GM18873 (cell line): ENCODE data around the gene CCDC40.
"Not testable (repeated sequence)": the region's sequence is repeated elsewhere in the genome, so short reads cannot be mapped to it uniquely, and the experiment has no call there.

Experiments used
- ATAC-seq: cut with Tn5 transposase; IDR thresholded peaks from one replicate; pipeline ENCODE4 v1.9.1; 2021; ENCODE audit warnings: mild to moderate bottlenecking, moderate library complexity, moderate number of reproducible peaks; ENCODE audit not compliant: unreplicated experiment, low FRiP score

CCDC40 gene

DNA sequence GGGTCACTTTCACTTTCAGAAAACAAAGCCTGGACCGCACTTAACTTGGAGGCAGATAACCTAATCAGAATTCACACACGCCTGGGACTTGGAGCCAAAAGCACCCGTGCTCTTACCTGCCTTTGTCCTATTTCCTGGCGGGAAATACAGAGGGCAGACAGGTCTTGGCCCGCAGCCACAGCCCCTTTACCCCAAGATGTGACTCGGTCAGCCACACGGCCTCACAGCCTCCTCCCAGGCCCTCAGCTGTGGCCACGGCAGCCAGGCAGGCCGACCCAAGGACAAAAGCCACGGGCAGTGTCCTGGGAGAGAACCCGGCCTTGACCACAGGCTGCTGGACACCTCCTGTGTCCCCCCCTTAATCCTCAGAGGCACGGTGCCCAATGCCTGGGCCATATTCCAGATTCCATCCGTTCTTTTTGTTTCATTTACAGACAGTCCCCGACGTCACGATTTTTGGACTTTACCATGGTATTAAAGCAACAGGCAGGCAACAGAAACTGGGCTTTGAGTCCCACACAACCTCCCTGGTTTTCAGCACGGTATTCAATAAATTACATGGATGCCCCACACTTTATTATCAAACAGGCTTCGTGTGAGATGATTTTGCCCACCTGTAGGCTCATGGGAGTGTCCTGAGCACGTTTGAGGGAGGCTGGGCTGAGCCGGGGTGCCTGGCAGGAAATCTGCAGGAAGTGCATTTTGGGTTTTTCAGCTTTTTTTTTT lies 34.8 kb downstream of the CCDC40 start:
- no peak for ATAC-seq

DNA sequence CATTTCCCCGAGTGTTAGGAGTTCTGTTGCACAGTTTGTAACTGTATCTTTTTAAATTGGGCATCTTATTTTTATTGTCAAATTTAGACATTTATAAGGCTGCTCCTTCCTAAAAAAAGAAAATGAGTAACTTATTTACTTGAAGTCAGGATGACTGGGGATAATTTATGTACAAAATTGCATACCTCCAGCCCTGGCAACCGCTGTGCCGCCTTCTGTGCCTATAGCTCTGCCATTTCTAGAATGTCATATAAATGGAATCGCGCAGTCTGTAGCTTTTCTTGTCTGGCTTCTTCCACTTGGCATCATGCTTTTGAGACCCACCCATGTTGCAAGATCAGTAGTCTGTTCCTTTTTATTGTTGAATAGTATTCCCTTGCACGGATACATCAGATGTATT lies 36.0 kb downstream of the CCDC40 start:
- ATAC-seq, result no peak

DNA sequence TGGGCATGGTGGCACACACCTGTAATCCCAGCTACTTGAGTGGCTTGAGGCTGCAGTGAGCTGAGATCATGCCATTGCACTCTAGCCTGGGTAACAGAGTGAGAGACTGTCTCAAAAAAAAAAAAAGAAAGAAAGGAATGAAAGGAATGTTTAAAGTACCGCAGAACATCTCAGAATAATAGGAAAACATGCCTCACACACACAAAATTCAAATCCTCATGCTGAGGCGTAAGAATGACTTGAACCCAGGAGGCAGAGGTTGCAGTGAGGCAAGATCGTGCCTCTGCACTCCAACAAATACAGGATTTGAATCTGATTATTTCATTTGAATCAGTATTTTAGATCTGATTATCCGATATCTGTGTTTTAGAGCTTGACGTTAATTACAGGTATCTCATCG lies 43.6 kb downstream of the CCDC40 start:
- no peak for ATAC-seq

DNA sequence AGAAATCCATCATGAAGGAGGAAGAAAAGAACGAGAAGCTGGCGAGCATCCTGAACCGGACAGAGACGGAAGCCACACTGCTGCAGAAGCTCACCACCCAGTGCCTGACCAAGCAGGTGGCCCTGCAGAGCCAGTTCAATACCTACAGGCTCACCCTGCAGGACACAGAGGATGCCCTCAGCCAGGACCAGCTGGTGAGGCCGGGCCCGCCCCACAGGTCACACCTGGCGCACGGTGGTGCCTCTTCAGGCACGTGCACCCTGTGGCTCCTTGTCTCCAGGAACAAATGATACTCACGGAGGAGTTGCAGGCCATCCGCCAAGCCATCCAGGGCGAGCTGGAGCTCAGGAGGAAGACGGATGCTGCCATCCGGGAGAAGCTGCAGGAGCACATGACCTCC lies 45.2 kb downstream of the CCDC40 start:
- ATAC-seq, result no peak

DNA sequence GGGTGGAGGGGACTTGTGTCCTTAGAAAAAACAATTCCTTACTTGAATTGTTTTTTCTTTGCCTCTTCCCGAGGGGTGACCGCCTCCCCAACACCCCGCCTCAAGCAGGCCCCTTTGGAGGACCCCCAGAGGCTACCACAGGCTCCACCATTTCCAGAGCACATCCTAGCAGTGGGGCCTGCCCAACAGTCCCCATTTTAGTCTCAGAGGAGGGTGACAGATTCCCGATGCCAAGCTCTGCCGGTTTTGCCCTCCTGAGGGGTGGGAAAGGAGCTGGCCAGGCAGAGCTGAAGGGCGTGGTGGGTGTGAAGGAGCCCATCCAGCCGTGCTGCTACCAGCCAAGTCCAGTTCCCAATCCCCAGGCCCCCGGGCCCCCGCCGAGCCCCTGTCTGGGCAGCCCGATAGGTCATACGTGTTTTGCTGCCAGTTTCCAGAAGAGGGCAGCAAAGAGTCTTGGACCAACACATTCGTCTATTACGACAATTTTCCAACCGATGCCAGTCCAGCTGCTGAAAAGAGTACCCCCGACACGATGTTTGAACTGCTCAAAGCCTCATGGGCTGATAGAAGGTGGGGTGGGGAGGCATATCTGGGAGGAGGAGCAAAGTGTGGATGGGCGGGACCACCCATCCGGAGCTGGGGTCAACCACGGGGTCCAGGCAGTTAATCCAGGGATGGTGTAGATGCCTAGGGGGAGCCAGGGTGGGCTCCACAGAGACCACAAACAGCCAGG lies 46.1 kb downstream of the CCDC40 start:
- ATAC-seq, result no peak

DNA sequence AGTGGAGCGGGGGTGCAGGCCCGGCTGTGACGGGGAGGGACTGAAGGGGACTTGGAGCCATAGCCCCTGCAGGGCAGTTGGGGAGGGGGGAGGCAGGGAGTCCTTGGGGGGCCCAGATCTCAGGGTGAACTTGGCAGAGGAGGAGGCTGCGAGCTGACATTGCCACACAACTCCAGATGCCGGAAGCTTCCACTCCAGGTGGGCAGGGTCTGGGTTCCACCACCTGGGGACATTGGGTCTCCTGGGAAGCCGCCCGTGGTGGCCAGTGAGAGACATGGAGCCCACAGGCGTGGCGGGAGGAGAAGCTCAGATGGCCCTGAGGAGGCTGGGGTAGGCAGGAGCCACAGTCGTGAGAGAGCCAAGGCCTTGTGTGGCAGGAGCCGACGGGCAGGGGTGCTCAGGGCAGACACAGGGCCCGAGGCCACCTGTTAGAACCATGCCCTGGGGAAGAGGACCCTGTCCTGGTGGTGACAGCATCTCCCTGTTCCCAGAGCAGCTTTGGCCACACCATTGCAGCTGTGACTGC lies 46.8 kb downstream of the CCDC40 start:
- ATAC-seq, result no peak

DNA sequence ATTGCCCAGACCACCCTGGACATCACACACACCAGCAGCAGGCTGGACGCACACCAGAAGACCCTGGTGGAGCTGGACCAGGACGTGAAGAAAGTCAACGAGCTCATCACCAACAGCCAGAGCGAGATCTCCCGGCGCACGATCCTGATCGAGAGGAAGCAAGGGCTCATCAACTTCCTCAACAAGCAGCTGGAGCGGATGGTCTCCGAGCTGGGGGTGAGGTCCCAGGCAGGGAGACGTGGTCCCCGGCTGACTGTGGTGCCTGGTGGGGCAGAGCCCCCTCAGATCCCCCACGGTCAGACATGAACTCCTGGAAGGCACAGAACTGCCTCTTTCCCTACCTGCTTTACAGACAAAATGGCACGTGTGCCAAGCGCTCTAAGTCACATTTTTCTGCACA lies 48.3 kb downstream of the CCDC40 start:
- no peak for ATAC-seq

DNA sequence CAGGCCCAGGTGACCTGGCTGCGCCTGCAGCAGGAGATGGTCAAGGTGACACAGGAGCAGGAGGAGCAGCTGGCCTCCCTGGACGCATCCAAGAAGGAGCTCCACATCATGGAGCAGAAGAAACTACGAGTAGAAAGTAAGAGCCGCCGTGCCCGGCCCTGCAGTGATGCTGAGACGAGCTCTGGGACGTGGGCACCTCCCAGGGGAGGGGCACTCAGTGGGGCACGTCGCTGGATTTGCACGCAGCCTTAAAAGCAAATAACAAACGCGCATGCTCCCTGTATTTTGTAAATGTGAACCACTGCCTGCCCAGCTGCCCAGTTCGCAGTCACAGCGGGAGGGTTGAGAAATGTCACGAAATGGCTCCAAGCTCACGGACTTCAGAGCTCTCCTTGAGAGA lies 49.6 kb downstream of the CCDC40 start:
- ATAC-seq, result no peak

DNA sequence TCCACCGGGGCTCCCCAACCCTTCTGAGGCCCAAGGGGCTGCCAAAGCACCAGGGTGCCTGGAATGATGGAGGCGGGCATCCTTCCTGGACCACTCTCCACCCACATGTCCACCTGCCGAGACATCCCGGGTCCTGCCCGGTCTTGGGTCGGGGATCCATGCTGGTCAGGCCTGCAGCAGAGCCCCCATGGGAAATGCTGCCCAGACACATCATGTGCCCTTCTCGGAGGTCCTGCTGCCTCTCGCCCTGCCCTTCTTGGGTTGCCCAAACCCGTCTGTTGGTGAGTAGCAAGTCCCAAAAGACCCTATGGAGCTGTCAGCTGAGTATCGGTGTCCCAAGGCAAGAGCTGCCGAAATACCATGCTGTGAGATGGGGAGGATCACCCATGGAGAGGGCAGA lies 50.2 kb downstream of the CCDC40 start:
- ATAC-seq, result no peak

DNA sequence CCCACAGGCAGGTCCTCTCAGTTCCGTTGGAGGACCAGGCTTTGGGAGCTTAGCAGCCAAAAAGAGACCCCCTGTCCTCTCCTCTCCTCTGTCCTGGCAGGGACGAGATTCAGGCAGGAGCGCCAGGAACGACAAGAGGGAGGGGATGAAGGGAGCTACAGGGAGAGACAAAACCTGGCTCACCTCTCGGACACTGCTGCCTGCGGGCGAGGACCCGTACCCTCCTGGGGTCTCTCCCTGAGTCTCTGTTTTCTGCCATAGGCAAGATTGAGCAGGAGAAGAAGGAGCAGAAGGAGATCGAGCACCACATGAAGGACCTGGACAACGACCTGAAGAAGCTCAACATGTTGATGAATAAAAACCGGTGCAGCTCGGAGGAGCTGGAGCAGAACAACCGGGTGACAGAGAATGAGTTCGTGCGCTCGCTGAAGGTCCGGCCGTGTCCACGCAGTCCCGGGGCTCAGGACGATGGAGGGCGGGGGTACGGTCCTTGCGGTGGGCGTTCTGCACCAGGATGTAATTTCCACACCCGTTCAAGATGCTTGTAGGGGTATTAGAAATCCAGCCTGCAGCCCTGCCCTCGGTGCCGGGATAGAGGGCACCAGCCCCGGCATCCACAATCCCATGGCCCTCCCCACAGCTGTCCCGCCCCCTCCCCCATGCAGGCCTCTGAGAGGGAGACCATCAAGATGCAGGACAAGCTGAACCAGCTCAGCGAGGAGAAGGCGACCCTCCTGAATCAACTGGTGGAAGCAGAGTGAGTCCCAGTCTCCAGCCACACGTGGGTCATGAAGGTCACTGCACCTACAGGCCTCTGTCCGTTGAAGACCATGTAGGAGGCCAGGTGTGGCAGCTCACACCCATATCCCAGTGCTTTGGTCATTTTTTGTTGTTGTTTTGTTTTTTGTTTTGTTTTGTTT lies 51.2 kb downstream of the CCDC40 start:
- no peak for ATAC-seq

DNA sequence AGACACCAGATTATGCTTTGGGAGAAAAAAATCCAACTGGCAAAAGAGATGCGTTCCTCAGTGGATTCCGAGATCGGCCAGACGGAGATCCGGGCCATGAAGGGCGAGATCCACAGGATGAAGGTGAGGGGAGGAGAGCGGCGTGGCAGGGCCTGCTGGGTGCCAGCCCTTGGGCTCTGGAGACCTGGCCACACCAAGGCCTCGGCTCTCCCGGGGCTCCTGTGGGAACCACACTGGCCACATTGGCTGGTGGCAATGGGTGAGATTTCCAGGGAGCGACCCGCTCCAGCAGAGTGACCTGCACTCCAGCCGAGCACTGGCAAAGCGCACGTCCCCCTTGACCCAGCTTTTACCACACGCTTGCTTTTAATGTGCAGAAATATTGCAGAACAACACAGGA lies 53.3 kb downstream of the CCDC40 start:
- ATAC-seq, result no peak

DNA sequence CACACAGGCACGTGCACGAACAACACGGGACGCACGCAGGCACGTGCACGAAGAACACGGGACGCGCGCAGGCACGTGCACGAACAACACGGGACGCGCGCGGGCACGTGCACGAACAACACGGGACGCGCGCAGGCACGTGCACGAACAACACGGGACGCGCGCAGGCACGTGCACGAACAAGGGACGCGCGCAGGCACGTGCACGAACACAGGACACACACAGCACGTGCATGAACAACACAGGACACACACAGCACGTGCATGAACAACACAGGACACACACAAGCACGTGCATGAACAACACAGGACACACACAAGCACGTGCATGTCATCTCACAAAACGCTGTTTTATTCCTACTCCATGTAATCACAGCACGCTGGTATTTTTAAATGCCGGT lies 53.7 kb downstream of the CCDC40 start:
- not testable (repeated sequence) for ATAC-seq

DNA sequence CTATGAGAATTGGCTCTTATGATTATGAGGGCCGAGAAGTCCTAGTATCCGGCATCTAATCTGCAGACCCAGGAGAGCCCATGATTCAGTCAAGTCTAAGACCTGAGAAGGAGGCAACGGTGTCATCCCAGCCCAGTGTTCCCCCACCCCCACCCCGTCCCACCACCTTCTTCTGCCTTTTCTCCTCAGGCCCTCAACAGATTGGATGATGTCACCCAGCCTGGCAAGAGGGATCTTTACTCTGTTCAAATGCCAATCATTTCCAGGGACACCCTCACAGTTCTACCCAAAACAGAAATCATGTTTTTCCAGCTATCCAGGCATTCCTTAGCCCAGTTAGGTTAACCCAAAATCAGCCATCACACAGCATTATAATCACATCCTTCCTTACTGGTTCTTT lies 54.9 kb downstream of the CCDC40 start:
- ATAC-seq, result no peak

DNA sequence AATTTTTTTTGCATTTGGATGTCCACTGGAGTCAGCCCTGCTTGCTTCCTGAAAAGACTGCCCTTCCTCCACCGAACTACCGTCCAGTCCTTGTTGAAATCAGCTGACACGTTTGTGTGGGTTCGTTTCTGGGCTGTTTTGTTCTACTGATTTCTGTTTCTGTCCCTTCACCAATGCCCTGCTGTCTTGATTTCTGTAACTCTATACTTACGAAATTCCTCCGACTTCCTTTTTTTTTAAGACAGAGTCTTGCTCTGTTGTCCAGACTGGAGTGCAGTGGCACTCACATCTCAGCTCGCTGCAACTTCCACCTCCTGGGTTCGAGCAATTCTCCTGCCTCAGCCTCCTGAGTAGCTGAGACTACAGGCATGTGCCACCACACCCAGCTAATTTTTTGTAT lies 56.5 kb downstream of the CCDC40 start:
- no peak for ATAC-seq

DNA sequence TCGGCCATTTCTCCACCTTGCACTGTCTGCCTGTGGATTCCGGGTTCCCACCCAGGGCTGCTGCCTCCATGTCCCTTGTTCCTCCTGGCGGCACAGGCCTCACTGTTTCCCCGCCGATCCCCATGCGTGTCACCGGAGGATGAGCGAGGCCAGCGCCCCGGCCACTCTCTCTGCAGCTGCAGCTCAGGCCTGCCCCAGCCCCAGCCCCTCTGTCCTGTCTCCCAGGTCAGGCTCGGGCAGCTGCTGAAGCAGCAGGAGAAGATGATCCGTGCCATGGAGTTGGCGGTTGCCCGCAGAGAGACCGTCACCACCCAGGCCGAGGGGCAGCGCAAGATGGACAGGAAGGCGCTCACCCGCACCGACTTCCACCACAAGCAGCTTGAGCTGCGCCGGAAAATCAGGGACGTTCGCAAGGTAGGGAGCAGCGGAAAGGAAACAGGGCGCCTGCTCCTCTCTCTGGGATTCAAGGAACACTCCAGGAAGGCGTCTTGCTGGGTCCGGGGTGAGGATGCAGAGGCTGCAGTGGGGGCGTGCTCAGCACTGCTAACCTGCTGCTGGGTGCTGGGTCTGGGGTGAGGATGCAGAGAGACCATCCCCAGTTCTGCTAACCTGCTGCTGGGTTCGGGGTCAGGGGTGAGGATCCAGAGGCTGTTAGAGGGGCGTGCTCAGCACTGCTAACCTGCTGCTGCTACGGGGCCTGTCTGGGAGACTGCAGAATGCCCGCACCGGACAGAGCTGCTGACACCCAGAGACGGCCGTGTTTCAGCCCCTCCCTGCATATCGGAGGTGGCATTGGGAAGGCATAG lies 58.8 kb downstream of the CCDC40 start:
- ATAC-seq, result no peak

DNA sequence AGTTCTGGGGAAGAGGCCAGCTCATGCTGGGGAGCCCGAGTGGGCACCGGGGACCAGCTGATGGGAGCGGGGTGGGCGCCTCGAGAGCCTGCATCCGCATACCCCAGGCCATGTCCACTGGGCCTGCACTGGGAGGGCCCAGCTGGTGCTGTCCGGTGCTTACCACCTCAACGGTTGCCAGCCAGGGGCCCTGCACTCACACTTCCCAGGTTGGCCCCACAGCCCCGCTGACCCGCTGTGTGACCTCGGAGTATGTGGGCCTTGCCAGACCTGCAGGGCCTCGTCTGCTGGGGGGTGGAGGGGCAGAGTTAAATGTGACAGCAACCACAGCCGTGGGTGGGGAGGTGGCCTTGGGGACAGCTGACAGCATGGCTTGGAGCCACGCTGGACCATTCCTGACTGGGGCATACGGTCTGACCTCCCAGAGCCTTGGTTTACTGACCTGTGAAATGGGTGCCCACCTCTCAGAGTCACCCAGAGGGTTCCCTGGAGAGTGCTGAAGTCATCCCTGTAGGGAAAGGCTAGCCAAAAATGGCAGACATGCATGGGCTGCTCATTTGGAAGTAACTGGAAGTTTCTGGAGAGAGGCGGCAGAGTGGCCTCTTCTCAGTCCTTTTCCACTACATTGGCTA lies 59.5 kb downstream of the CCDC40 start:
- no peak for ATAC-seq

DNA sequence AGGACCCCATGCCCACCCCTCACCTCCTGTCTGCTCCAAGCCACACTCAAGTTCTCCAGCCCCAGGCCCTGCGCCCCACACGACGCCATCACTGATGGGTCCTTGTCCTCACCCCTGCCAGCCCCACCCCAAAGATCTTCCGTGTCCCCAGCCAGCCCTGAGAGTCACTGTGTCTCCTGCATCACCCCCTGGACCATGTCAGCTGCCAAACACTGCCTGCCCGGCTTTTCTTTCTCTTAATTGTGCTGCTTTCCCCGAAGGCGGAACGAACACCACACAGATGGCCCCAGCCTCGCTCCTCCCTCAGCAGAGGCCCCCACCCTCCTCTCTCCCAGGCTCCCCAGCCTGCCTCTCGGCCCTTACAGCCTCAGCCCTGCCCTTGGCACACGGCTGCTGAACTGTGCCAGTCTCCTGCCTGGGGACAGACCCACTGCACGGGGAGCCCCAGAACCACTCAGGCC lies 60.1 kb downstream of the CCDC40 start:
- ATAC-seq, result no peak

DNA sequence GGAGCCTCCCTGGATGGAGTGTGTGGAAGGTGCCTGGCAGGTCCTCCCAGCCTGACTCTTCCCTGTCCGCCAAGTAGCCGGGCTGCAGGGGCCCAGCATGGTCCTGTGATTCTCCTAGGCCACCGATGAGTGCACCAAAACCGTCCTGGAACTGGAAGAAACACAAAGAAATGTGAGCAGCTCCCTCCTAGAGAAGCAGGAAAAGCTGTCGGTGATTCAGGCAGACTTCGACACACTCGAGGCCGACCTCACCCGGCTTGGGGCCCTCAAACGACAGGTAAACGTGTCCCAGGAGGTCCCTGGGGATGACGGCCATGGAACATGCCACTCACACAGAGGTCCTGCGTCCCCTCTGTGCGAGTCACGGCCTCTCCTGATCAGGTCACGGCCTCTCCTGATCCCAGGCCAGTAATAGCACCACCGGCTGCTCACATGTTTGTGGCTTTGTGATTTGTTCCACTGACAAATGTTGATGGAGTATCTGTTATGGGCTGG lies 60.7 kb downstream of the CCDC40 start:
- no peak for ATAC-seq
